Common myeloid progenitor, CD34-positive (primary cell): ENCODE measurements around the gene NOD2.

Experiments used
- CTCF ChIA-PET: fragments of 350-600 bp; sonication (Branson Sonifier 250); formaldehyde crosslinking; loops from one replicate; lab custom pipeline; 2021; ENCODE audit warnings: antibody characterized with exemption; lab: Charles Lee
- POLR2A ChIA-PET: fragments of 350-600 bp; sonication (Branson Sonifier 250); formaldehyde crosslinking; loops from one replicate; lab custom pipeline; 2021; ENCODE audit warnings: antibody characterized with exemption; lab: Charles Lee
- DNase-seq, 3 donors: peaks; one replicate each; pipeline versions ENCODE4 v3.0.0 to v3.0.0-alpha.2; 2013
- H3K27ac ChIP-seq, 2 experiments: 1 replicate in 1 of 2; 2 replicates in 1 of 2; pipeline ENCODE4 v1.7.0; 2013; ENCODE audit warnings: inconsistent platforms in 2 of 2, low read length in 2 of 2, mild to moderate bottlenecking in 2 of 2, low read depth in 1 of 2, moderate library complexity in 1 of 2; ENCODE audit not compliant: severe bottlenecking in 2 of 2, insufficient read depth in 1 of 2, poor library complexity in 1 of 2
- H3K27me3 ChIP-seq, 5 experiments: replicated peaks in 2 of 5; 1 replicate in 3 of 5; 2 replicates in 2 of 5; pipeline versions ENCODE4 v1.6.1 to v1.7.0; 2013; ENCODE audit warnings: low read length in 4 of 5, mild to moderate bottlenecking in 2 of 5, moderate library complexity in 2 of 5, inconsistent platforms in 1 of 5; ENCODE audit not compliant: insufficient read depth in 5 of 5, control insufficient read depth in 4 of 5
- H3K36me3 ChIP-seq, 4 experiments: 1 replicate in 2 of 4; 2 replicates in 2 of 4; pipeline versions ENCODE4 v1.6.1 to v1.7.0; 2013; ENCODE audit warnings: low read length in 3 of 4, control low read depth in 1 of 4, mild to moderate bottlenecking in 1 of 4; ENCODE audit not compliant: control insufficient read depth in 4 of 4, insufficient read depth in 4 of 4
- H3K4me1 ChIP-seq, 4 experiments: 1 replicate in 3 of 4; 2 replicates in 1 of 4; pipeline versions ENCODE4 v1.6.1 to v1.7.1; 2013; ENCODE audit warnings: low read length in 3 of 4, mild to moderate bottlenecking in 3 of 4, control low read depth in 1 of 4, inconsistent platforms in 1 of 4, moderate library complexity in 1 of 4; ENCODE audit not compliant: control insufficient read depth in 4 of 4, insufficient read depth in 4 of 4; ENCODE audit errors: control extremely low read depth in 1 of 4
- H3K4me3 ChIP-seq, 7 experiments: 1 replicate in 4 of 7; 2 replicates in 3 of 7; pipeline versions ENCODE4 v1.5.1 to v1.7.0; 2013; ENCODE audit warnings: mild to moderate bottlenecking in 7 of 7, low read length in 6 of 7, moderate library complexity in 6 of 7, inconsistent platforms in 2 of 7, low read depth in 2 of 7, control low read depth in 1 of 7; ENCODE audit not compliant: insufficient read depth in 4 of 7, control insufficient read depth in 1 of 7; ENCODE audit errors: extremely low read depth in 1 of 7
- H3K9me3 ChIP-seq, 5 experiments: 1 replicate in 4 of 5; 2 replicates in 1 of 5; pipeline versions ENCODE4 v1.6.1 to v1.7.1; 2013; ENCODE audit warnings: low read length in 4 of 5, mild to moderate bottlenecking in 2 of 5, inconsistent platforms in 1 of 5, low read depth in 1 of 5, moderate library complexity in 1 of 5; ENCODE audit not compliant: control insufficient read depth in 4 of 5, insufficient read depth in 2 of 5; ENCODE audit errors: control extremely low read depth in 1 of 5
- WGBS: methylation state at CpG from one replicate; pipeline ENCODE4 v1.1.5; 2013; ENCODE audit not compliant: insufficient coverage; 5-methylcytosine and 5-hydroxymethylcytosine counted together

Gene NOD2

DNA sequence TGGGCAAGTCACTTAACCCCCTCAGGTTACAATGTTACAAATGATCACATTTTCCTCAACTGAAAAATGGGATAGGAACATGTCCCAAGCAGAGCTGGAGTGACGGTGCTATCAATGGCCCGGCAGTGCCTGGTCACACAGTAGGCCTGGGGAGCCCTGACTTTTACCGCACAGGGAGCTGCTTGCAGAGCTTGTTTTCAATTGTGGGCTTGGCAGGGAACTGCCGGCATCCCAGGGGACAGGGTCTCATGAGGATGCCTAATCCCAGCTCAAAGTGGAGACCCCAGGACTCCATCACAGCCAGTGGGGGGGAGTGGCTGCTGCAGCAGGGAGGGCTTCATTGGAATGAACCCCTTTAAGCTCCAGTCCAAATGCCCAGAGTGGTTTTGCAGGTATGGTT is 23.7 kb upstream of the NOD2 start:
- ChIA-PET CTCF (interaction anchor here (1.0 to 15.9 kb wide), 19 partner anchors 8 to 394 kb away, joined by 3 to 224 read pairs (median 6); partner anchors contain the start of gene SNX20), POLR2A (no interaction called here)
- Histone ChIP-seq H3K27me3 (no peaks in the 10 kb centered on the region), H3K36me3 (peaks cover 23 to 59% (median 42%) of the 10 kb centered on the region in 4 experiments), H3K9me3 (peaks cover 0 to 30% (median 22%) of the 10 kb centered on the region in 5 experiments), H3K4me3 (no peak overlapping the region), H3K27ac (no peak overlapping the region), H3K4me1 (peaks cover 8 to 50% (median 45%) of the 10 kb centered on the region in 4 experiments)
- no peak for DNase-seq
- 100% methylated on average over 4 of the region's 4 CpGs for WGBS

DNA sequence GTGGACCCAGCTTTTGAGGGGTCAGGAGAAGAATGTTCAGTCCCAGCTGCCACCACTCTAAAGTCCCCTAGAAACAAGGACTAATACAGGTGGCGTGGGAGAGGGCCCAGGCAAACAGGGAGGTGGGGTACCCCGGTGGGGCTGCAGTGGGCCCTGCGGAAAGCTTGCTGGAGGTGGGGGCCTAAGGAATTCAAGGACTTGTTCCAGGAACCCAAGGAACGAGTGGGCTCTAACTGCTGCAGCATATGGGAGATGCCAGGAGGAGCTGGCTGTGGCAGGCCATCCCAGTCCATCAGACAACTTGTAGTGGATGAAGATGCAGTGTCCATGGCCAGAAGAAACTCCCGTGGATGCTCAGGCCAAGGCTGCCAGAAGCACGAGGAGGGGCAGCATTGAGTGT is 22.9 kb upstream of the NOD2 start:
- peaks cover 29 to 66% (median 48%) of the 10 kb centered on the region in 4 experiments for H3K36me3 ChIP-seq
- H3K4me1 ChIP-seq: peaks cover 8 to 45% (median 40%) of the 10 kb centered on the region in 4 experiments
- DNase-seq: no peak
- WGBS: 98% methylated on average over 6 of the region's 6 CpGs
- no peak overlapping the region for H3K4me3 ChIP-seq
- H3K9me3 ChIP-seq: peaks cover 0 to 30% (median 22%) of the 10 kb centered on the region in 5 experiments
- CTCF ChIA-PET: interaction anchor here (1.1 to 15.9 kb wide), 14 partner anchors 8 to 135 kb away, joined by 3 to 224 read pairs (median 6); partner anchors contain the start of gene SNX20
- POLR2A ChIA-PET: no interaction called here
- H3K27me3 ChIP-seq: no peaks in the 10 kb centered on the region
- H3K27ac ChIP-seq: no peak overlapping the region

DNA sequence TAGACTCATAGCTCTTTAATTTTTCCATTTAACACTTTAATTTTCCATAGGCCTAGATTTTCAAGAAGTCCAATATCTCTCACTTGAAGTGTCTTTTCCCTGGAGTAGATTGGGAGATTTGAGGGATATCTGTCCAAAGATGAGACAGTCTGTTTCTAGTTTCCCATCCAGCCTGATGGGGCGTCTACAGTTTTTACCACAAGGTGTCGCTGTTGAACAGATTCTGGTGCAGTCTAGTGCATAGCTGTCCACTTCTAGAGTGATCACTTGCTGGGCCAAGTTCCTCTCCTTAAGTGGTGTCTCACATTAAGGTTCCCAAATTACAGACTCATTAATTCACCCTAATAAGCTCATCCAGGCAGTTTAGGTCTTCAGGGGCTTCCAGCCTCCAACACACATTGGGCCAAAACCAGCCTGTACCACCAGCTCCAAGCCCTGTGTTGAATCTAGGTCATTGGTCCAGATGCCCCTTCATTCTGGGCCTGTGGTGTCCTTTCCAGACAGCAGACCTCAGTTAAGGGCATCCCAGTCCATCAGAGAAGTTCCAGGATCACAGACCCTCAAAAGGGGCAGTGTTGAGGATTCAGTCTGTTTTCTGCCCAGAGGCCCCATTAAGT is 21.7 kb upstream of the NOD2 start:
- ChIA-PET CTCF (interaction anchor here (0.9 to 15.9 kb wide), 19 partner anchors 9 to 134 kb away, joined by 3 to 224 read pairs (median 5); partner anchors contain the start of gene SNX20), POLR2A (interaction anchor here (1.4 kb wide), 1 partner anchor 70 kb away, joined by 3 read pairs; the partner anchor contains the start of gene CYLD)
- no peak overlapping the region for H3K27ac ChIP-seq
- peaks cover 0 to 33% (median 22%) of the 10 kb centered on the region in 5 experiments for H3K9me3 ChIP-seq
- peaks cover 31 to 79% (median 59%) of the 10 kb centered on the region in 4 experiments for H3K36me3 ChIP-seq
- H3K4me1 ChIP-seq: peaks cover 8 to 36% (median 34%) of the 10 kb centered on the region in 4 experiments
- H3K4me3 ChIP-seq: no peak overlapping the region
- WGBS: 92% methylated on average over 2 of the region's 2 CpGs
- no peaks in the 10 kb centered on the region for H3K27me3 ChIP-seq
- peak; percentile 66 to 80 (median 74) for DNase-seq

DNA sequence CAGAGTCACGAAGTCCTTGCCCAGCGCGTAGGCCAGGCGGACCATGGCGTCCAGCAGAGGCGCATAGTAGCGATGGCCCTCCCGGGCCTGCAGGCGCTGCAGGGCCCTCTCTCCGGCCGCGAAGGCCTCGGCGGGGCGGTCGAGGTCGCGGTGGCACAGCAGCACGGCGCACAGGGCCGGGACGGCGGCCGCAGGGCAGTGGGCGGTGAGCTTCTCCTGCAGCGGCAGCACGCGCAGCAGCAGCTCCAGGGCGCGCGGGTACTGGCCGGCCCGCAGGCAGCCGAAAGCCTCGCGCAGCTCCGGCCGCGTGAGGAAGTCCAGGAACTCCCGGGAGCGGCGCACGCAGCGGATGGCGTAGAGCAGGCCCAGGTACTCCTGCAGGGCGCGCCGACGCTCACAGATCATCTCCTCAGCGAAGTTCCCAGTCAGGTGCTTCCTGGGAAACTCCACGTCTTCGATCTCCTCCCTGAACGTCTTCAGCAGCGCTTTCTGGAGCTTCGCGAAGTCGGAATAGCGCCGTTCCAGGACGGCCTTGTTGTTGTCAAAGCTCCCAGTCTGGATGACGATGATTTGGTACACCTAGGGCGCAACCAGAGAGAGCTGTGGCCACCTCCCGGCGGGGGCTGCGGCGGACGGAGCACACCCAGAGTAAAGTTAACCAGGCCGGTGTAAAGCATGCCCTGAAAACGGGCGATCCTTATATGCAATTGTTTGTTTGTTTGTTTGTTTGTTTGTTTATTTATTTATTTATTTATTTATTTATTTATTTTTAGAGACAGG is 19.7 kb upstream of the NOD2 start:
- Histone ChIP-seq H3K36me3 (peaks cover 40 to 95% (median 74%) of the 10 kb centered on the region in 4 experiments), H3K4me1 (peaks cover 4 to 23% (median 20%) of the 10 kb centered on the region in 4 experiments), H3K4me3 (no peak overlapping the region), H3K27me3 (no peaks in the 10 kb centered on the region), H3K27ac (no peak overlapping the region), H3K9me3 (peaks cover 0 to 33% (median 22%) of the 10 kb centered on the region in 5 experiments)
- ChIA-PET POLR2A (interaction anchor here (0.6 kb wide), 1 partner anchor 80 kb away, joined by 4 read pairs; no protein-coding TSS in a partner anchor), CTCF (interaction anchor here (0.6 to 15.9 kb wide), 5 partner anchors 10 to 607 kb away, joined by 3 to 224 read pairs (median 6); no protein-coding TSS in a partner anchor)
- 97% methylated on average over 62 of the region's 70 CpGs for WGBS
- no peak for DNase-seq

DNA sequence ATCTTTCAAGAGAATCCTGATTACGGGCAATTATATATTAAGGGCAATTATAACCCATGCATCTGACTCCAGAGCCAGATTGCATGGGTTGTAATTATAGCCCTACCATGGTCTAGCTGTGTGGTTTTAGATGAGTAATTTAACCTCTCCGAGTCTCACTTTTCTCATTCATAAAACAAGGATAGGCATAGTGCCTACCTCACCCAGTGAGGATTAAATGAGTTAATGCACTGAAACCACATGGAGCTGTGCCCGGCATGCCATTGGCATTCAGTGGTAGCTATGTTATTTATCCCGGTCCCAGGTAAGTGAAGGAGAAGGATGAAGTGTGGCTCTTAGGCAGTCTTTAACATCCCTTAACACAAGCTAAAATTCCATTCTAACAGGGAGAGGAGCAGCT is 18.6 kb upstream of the NOD2 start:
- Histone ChIP-seq H3K9me3 (peaks cover 0 to 33% (median 22%) of the 10 kb centered on the region in 5 experiments), H3K27ac (no peak overlapping the region), H3K4me3 (no peak overlapping the region), H3K36me3 (peaks cover 40 to 96% (median 76%) of the 10 kb centered on the region in 4 experiments), H3K27me3 (no peaks in the 10 kb centered on the region), H3K4me1 (peaks cover 5 to 23% (median 21%) of the 10 kb centered on the region in 4 experiments)
- ChIA-PET CTCF (interaction anchor here (0.8 to 15.9 kb wide), 6 partner anchors 8 to 132 kb away, joined by 3 to 224 read pairs (median 40); no protein-coding TSS in a partner anchor), POLR2A (no interaction called here)
- no CpG with 5 or more reads among the region's 4 CpGs for WGBS
- no peak for DNase-seq

DNA sequence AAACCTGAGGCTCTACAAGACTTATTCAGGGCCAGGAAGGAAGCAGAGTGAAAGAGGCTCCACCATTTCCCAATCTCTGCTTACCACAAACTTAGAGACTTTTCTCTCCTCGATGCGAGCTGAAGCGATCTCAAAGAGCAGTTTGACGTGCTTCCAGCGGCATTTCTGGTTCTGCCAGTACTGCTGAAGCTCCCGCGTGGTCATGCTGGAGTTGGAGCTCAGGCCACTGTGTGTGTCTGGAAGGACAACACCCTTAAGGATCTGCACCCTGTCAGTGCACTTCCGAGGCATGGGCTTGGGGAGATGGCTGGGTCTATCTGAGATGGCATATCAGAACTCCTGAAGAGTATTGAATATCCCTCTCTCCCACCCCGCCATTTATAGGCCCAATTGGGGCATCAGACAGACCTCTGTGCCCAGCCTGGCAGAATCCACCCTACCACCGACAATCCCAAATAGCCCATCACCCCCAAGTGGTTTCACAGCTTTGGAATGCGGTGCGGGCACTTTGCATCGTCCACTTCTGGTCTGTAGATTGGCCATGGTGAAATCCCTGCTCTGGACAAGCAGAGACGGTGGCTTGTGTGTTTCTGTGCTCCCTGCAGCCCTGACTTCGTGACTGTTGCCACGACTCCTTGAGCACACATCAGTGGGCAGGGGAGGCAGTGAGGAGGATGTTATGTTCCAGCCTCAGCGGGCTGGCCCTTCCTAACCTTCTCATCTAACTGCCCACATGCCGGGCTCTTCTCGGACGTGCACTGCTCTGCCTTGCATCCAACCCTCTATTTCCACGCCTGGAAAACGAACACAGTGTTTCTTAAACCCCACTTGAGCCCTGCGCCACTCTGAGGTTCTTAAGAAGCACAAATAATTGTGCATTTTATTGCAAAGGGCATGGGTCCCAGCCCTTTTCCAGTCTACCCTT is 17.5 kb upstream of the NOD2 start:
- Histone ChIP-seq H3K36me3 (peaks cover 40 to 85% (median 68%) of the 10 kb centered on the region in 4 experiments), H3K4me1 (peaks cover 9 to 29% (median 27%) of the 10 kb centered on the region in 4 experiments), H3K27ac (no peak overlapping the region), H3K9me3 (peaks cover 0 to 33% (median 22%) of the 10 kb centered on the region in 5 experiments), H3K4me3 (no peak overlapping the region), H3K27me3 (no peaks in the 10 kb centered on the region)
- CTCF ChIA-PET: interaction anchor here (0.8 to 15.9 kb wide), 8 partner anchors 9 to 70 kb away, joined by 3 to 224 read pairs (median 7); no protein-coding TSS in a partner anchor
- 97% methylated on average over 23 of the region's 23 CpGs for WGBS
- POLR2A ChIA-PET: interaction anchor here (1.2 kb wide), 1 partner anchor 8 kb away, joined by 4 read pairs; no protein-coding TSS in a partner anchor
- no peak for DNase-seq
